Muscle of leg (tissue), 11 donors: ENCODE data around the gene FAM43A. TPM values are rescaled to one million over a fixed set of nuclear protein-coding genes. Genes with fewer than 3 reads are reported as not detected.

Source experiments
- DNase-seq: peaks from one replicate; pipeline ENCODE4 v3.0.0; 2013
- H3K27ac ChIP-seq: one replicate; pipeline ENCODE4 v1.5.1; 2013; ENCODE audit warnings: mild to moderate bottlenecking, low read length, control low read depth
- H3K27me3 ChIP-seq: one replicate; pipeline ENCODE4 v1.6.1; 2013; ENCODE audit warnings: low read length; ENCODE audit not compliant: control insufficient read depth, insufficient read depth
- H3K36me3 ChIP-seq: one replicate; pipeline ENCODE4 v1.6.1; 2013; ENCODE audit warnings: low read length; ENCODE audit not compliant: control insufficient read depth, insufficient read depth
- H3K4me1 ChIP-seq: one replicate; pipeline ENCODE4 v1.6.1; 2013; ENCODE audit warnings: low read length; ENCODE audit not compliant: control insufficient read depth, insufficient read depth
- H3K4me3 ChIP-seq: one replicate; pipeline ENCODE4 v1.5.1; 2013; ENCODE audit warnings: low read length, control low read depth
- H3K9me3 ChIP-seq: replicated peaks from 2 replicates; pipeline ENCODE4 v1.6.1; 2013; ENCODE audit warnings: low read depth, low read length; ENCODE audit not compliant: control insufficient read depth
- WGBS: methylation state at CpG from one replicate; pipeline ENCODE4 v1.1.5; 2013; ENCODE audit warnings: missing lambda C conversion rate; ENCODE audit not compliant: insufficient coverage; 5-methylcytosine and 5-hydroxymethylcytosine counted together
- polyA plus RNA-seq, 8 donors: library from polyadenylated mRNA; unstranded; fragments of 120-200 nt; gene quantifications; one replicate each; pipeline versions ENCODE4 v1.2.1 to v1.2.3, GENCODE V29; 2013; ENCODE audit warnings: inconsistent platforms in 1 of 8, low replicate concordance in 1 of 8; ENCODE audit not compliant: insufficient read length in 8 of 8, insufficient read depth in 1 of 8
- total RNA-seq: library from RNA; stranded (reverse); fragments of 120-200 nt; gene quantifications from one replicate; pipeline ENCODE4 v1.2.4, GENCODE V29; 2013

The FAM43A gene
- total and polyA plus RNA-seq, 9 donors = 13.8 to 31.7 (median 23.3) TPM

DNA sequence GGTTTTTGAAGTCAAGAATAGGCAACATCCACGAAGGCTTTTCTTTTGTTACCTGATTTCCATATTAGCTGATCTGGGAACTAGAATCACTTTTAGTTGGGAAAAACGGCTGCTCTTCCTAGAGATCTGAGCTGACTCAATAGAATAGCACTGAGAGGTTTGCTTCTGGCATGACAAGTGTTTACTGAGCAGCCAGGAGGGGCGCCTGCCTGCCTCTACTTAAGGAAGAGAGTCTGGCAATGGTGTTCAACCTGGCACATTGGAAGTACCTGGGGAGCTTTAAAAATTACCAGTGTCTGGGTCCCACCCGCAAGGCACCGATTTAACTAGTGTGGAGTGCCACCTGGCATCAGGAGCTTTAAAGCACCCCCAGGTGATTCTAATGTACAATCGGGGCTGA is 34.4 kb downstream of the FAM43A start:
- Histone ChIP-seq H3K9me3 (no peaks in the 10 kb centered on the region), H3K27ac (no peak overlapping the region), H3K4me1 (peaks cover 6% of the 10 kb centered on the region), H3K4me3 (no peak overlapping the region), H3K27me3 (peaks cover 8% of the 10 kb centered on the region), H3K36me3 (no peaks in the 10 kb centered on the region)
- DNase-seq = no peak
- WGBS = 91% methylated on average over 4 of the region's 6 CpGs

DNA sequence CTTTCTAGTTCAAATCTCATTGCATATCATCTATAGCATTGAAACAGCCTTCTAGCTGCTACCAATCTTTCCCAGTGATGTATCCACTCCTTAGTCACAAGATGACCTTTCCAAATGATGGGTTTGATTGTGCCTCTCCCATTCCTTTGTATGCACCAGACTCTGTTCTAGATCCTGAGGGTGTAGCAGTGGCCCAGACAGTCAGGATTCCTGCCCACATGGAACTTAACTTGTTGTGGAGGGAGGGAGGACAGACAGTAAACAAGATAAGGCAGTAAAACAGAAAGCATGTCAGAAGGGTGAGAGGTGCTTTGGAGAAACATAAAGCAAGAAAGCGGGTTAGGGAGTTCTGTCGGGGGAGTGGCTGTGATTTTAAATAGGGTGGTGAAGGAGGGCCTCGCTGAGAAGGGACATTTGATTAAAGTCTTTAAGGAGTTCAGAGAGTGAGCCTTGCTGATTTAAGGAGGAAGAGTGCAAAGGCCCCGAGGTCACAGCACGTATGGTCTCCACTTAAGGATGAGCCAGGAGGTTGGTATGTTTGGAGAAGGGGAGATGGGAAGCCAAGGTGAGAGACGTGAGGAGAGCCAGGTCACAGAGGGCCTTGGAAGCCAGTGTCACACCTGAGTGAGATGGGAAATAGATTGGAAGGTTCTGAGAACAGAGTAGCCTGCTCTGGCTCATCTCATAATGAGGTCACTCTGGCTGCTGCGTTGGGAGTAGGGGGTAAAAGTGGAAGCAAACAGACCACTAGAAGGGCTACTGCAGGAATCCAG is 38.3 kb downstream of the FAM43A start:
- Histone ChIP-seq H3K4me1 (no peaks in the 10 kb centered on the region), H3K27ac (no peak overlapping the region), H3K36me3 (no peaks in the 10 kb centered on the region), H3K4me3 (no peak overlapping the region), H3K27me3 (peaks cover 8% of the 10 kb centered on the region), H3K9me3 (no peaks in the 10 kb centered on the region)
- WGBS = 80% methylated on average over 7 of the region's 7 CpGs
- DNase-seq = no peak

GRCh38 chr3:194725346-194725745 is 39.7 kb downstream of the FAM43A start:
- WGBS = 80% methylated on average over 5 of the region's 5 CpGs
- H3K27ac ChIP-seq = no peak overlapping the region

DNA sequence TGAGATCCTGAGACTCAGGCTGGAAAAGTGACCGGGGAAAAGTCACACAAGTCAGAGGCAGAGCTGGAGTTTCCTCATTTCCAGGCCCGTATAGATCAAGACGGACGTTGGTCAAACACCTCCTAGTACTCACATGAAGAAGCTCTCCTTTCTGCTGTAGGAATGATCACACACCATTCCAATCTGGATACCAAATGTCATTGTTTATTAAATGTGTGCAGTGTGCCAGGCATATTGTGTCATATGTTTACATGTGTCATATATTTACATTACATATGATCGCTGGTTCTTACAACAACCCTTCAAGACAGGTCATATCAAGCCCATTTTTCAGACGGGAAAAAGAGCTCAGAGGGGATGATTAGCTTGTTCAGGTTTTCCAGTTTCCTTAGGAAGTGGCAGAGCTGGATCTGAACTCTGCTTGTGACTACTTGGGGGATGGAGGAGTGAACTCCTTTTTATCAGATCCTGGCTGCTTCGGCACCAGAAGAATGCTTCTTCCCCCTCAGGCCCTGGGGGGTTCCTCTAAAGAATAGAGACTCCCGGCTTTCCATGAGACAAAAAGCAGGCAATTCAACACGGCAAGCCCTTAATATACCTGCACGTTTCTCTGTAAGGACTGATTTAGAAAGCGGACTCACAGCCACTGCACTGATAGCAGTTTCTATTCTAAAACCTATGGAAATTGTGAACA is 41.9 kb downstream of the FAM43A start:
- 72% methylated on average over 3 of the region's 11 CpGs for WGBS
- no peak overlapping the region for H3K4me3 ChIP-seq
- no peaks in the 10 kb centered on the region for H3K36me3 ChIP-seq
- peaks cover 2% of the 10 kb centered on the region for H3K4me1 ChIP-seq
- H3K27me3 ChIP-seq = peaks cover 11% of the 10 kb centered on the region
- H3K27ac ChIP-seq = no peak overlapping the region
- no peak for DNase-seq
- no peaks in the 10 kb centered on the region for H3K9me3 ChIP-seq

More at GRCh38 chr3:194725346-194725745, 39.7 kb downstream of the FAM43A start:
- Histone ChIP-seq H3K27me3 (peaks cover 8% of the 10 kb centered on the region), H3K9me3 (no peaks in the 10 kb centered on the region), H3K36me3 (no peaks in the 10 kb centered on the region), H3K4me1 (peaks cover 2% of the 10 kb centered on the region), H3K4me3 (no peak overlapping the region)
- no peak for DNase-seq

DNA sequence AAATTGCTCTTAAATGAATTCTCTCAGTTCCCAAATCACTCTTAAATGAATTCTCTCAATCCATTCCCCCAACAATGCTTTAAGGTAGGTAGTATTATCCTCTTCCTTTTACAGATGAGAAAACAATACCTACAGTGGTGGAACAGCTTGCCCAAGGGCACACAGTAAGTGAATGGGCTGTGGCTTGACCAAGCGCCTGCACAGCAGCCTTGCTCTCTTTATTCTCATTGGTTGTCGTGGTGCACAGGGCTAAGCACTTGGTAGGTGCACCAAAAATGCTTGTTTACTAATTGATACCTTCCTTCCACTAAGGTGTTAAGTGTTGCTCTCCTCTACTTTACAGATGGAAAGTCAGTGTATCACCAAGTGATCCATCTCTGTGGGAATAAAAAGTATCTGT is 43.3 kb downstream of the FAM43A start:
- Histone ChIP-seq H3K4me1 (peaks cover 2% of the 10 kb centered on the region), H3K27me3 (peaks cover 11% of the 10 kb centered on the region), H3K36me3 (no peaks in the 10 kb centered on the region), H3K9me3 (no peaks in the 10 kb centered on the region), H3K27ac (no peak overlapping the region), H3K4me3 (no peak overlapping the region)
- no peak for DNase-seq
- WGBS = no CpG with 5 or more reads among the region's 2 CpGs

DNA sequence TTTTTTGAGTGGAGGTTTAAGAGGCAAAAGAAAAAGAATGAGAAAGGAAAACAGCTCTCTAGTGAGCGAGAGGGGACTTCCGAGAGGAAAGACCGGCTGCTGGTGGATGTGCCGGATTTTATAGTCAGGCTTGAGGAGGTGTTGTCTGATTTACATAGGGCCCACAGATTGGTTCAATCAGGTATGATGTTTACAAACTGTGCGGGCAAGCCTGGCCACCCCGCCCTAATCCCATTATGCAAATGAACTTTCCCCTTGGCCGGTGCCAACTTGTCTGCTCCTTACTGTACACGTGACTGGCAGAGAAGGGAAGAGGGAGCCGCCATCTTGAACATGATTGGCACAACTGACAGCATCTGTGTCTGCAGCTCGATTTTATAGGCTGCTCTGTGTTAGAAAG is 44.7 kb downstream of the FAM43A start:
- Histone ChIP-seq H3K27me3 (peaks cover 11% of the 10 kb centered on the region), H3K9me3 (no peaks in the 10 kb centered on the region), H3K4me1 (peaks cover 2% of the 10 kb centered on the region), H3K36me3 (no peaks in the 10 kb centered on the region), H3K4me3 (no peak overlapping the region), H3K27ac (no peak overlapping the region)
- no peak for DNase-seq
- WGBS = 40% methylated on average over 4 of the region's 10 CpGs

- H3K27ac ChIP-seq = no peak overlapping the region
- peaks cover 2% of the 10 kb centered on the region for H3K4me1 ChIP-seq
- H3K27me3 ChIP-seq = peaks cover 18% of the 10 kb centered on the region
- WGBS = 92% methylated on average over 3 of the region's 5 CpGs
- H3K9me3 ChIP-seq = no peaks in the 10 kb centered on the region
- H3K36me3 ChIP-seq = no peaks in the 10 kb centered on the region
- no peak overlapping the region for H3K4me3 ChIP-seq
- DNase-seq = no peak
These were observed 45.9 kb downstream of the FAM43A start for GRCh38 chr3:194731506-194732073.

GRCh38 chr3:194732617-194733016 is 46.9 kb downstream of the FAM43A start:
- Histone ChIP-seq H3K4me1 (peaks cover 6% of the 10 kb centered on the region), H3K27ac (no peak overlapping the region), H3K36me3 (no peaks in the 10 kb centered on the region), H3K4me3 (no peak overlapping the region), H3K27me3 (peaks cover 26% of the 10 kb centered on the region), H3K9me3 (no peaks in the 10 kb centered on the region)
- WGBS = 63% methylated on average over 2 of the region's 4 CpGs
- DNase-seq = no peak

DNA sequence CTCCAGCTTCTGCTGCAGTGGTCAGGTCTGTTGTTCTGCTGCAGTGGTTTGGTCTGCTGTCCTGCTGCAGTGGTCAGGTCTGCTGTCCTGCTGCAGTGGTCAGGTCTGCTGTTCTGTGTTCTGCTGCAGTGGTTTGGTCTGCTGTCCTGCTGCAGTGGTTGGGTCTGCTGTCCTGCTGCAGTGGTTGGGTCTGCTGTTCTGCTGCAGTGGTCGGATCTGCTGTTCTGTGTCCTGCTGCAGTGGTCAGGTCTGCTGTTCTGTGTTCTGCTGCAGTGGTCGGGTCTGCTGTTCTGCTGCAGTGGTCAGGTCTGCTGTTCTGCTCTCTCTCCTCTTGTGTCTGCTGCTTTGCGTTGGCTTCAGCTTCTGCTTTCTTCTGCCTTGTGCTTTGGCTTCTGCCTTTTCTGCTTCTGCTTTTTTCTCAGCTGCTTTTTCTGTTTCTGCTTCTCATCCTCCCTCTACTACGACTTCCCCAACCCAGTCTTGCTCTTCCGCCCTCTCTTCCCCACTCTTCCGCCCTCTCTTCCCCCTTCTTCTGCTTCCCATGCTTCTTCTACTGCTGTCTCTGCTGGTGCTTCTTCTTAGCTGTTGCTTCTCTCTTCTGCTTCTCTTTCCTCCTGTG is 50.7 kb downstream of the FAM43A start:
- Histone ChIP-seq H3K4me3 (no peak overlapping the region), H3K27me3 (peaks cover 29% of the 10 kb centered on the region), H3K27ac (no peak overlapping the region), H3K4me1 (peaks cover 23% of the 10 kb centered on the region), H3K9me3 (no peaks in the 10 kb centered on the region), H3K36me3 (no peaks in the 10 kb centered on the region)
- DNase-seq = no peak
- WGBS = 69% methylated on average over 6 of the region's 6 CpGs
